Left renal pelvis (tissue), 4 donors: ENCODE data around the gene ANO8. TPM values are rescaled to one million over a fixed set of nuclear protein-coding genes. Genes with fewer than 3 reads are reported as not detected.

Experiments
- polyA plus RNA-seq, 4 donors: library from polyadenylated mRNA; unstranded; fragments of 120-200 nt; gene quantifications; one replicate each; pipeline ENCODE4 v1.2.1, GENCODE V29; 2013; ENCODE audit not compliant: insufficient read length in 4 of 4

Gene ANO8
- polyA plus RNA-seq, 4 donors, result 7.5 to 19.8 (median 13.6) TPM

Other genes starting within 250 kb of the ANO8 start
- gene USE1, start 119.5 kb downstream of the ANO8 start, polyA plus RNA-seq, result 10 to 100 TPM; 23.3 to 34.8 (median 24.4) TPM
- 10 to 100 TPM; 13.2 to 23.2 (median 18.6) TPM for gene OCEL1, start 108.6 kb downstream of the ANO8 start, polyA plus RNA-seq
- gene NR2F6, start 88.9 kb downstream of the ANO8 start, polyA plus RNA-seq, result 10 to 100 TPM; 23.7 to 60.1 (median 32.9) TPM
- gene USHBP1, start 70.1 kb downstream of the ANO8 start, polyA plus RNA-seq, result 1 to 10 TPM; 3.1 to 9.0 (median 5.6) TPM
- gene BABAM1, start 67.4 kb downstream of the ANO8 start, polyA plus RNA-seq, result 100 to 1,000 TPM in 3 of 4 donors, 10 to 100 TPM in 1; 87.4 to 121 (median 108) TPM
- 1 to 10 TPM in 2 of 4 donors, under 1 TPM in 2; 0.76 to 1.6 (median 1.2) TPM for gene ANKLE1, start 53.0 kb downstream of the ANO8 start, polyA plus RNA-seq
- 10 to 100 TPM in 2 of 4 donors, 1 to 10 TPM in 2; 7.8 to 13.5 (median 10.3) TPM for gene ABHD8, start 31.4 kb downstream of the ANO8 start, polyA plus RNA-seq
- gene MRPL34, start 29.0 kb downstream of the ANO8 start, polyA plus RNA-seq, result 10 to 100 TPM; 33.6 to 61.0 (median 48.6) TPM
- 10 to 100 TPM; 30.1 to 43.6 (median 36.5) TPM for gene DDA1, start 25.3 kb downstream of the ANO8 start, polyA plus RNA-seq
- 10 to 100 TPM; 12.2 to 32.5 (median 19.4) TPM for gene GTPBP3, start 2.7 kb upstream of the ANO8 start, polyA plus RNA-seq
- 100 to 1,000 TPM in 3 of 4 donors, 10 to 100 TPM in 1; 75.0 to 188 (median 171) TPM for gene PLVAP, start 42.5 kb upstream of the ANO8 start, polyA plus RNA-seq
- 1 to 10 TPM in 3 of 4 donors, under 1 TPM in 1; 0.57 to 5.4 (median 1.5) TPM for gene CCDC194, start 59.3 kb upstream of the ANO8 start, polyA plus RNA-seq
- gene BST2, start 70.8 kb upstream of the ANO8 start, polyA plus RNA-seq, result 100 to 1,000 TPM in 3 of 4 donors, 10 to 100 TPM in 1; 58.8 to 143 (median 105) TPM
- gene MVB12A, start 85.2 kb upstream of the ANO8 start, polyA plus RNA-seq, result 10 to 100 TPM; 45.3 to 88.9 (median 51.3) TPM
- 1 to 10 TPM; 2.0 to 5.9 (median 3.2) TPM for gene TMEM221, start 113.8 kb upstream of the ANO8 start, polyA plus RNA-seq
- under 1 TPM in 2 of 4 donors, not detected in 2; 0.26 to 0.43 TPM for gene NXNL1, start 126.1 kb upstream of the ANO8 start, polyA plus RNA-seq
- 10 to 100 TPM; 11.0 to 22.6 (median 14.5) TPM for gene SLC27A1, start 135.7 kb upstream of the ANO8 start, polyA plus RNA-seq
- 10 to 100 TPM; 53.5 to 84.6 (median 58.2) TPM for gene PGLS, start 176.8 kb upstream of the ANO8 start, polyA plus RNA-seq
- 10 to 100 TPM; 45.1 to 74.7 (median 52.8) TPM for gene COLGALT1, start 220.8 kb upstream of the ANO8 start, polyA plus RNA-seq